IMR-90 (cell line): ENCODE measurements around the gene EFNB2.

Experiments used
- BHLHE40 ChIP-seq: fragments of 150-350 bp; IDR thresholded peaks from 2 replicates; pipeline ENCODE4 v1.6.1; 2016; ENCODE audit warnings: mild to moderate bottlenecking, low read depth, low read length
- CEBPB ChIP-seq: IDR thresholded peaks from 2 replicates; pipeline ENCODE4 v1.6.1; 2012; ENCODE audit warnings: low read depth, low read length, improper control_type of control experiment
- CHD1 ChIP-seq: IDR thresholded peaks from 2 replicates; pipeline ENCODE4 v1.6.1; 2012; ENCODE audit warnings: low read depth, low read length, improper control_type of control experiment
- CTCF ChIP-seq: conservative IDR thresholded peaks from 2 replicates; pipeline ENCODE4 v1.5.1; 2012; ENCODE audit warnings: mild to moderate bottlenecking, low read depth, low read length, improper control_type of control experiment
- ELK1 ChIP-seq: fragments of 150-350 bp; IDR thresholded peaks from 2 replicates; pipeline ENCODE4 v1.6.1; 2016; ENCODE audit warnings: low read depth, mild to moderate bottlenecking, low read length, moderate library complexity, borderline replicate concordance
- FOS ChIP-seq: fragments of 150-350 bp; IDR thresholded peaks from 2 replicates; pipeline ENCODE4 v1.6.1; 2016; ENCODE audit warnings: low read depth, low read length
- MAFK ChIP-seq: IDR thresholded peaks from 2 replicates; pipeline ENCODE4 v1.6.1; 2012; ENCODE audit warnings: low read depth, low read length, improper control_type of control experiment
- NFE2L2 ChIP-seq: fragments of 150-350 bp; IDR thresholded peaks from 2 replicates; pipeline ENCODE4 v1.6.1; 2016; ENCODE audit warnings: low read depth, mild to moderate bottlenecking, low read length
- POLR2A ChIP-seq: IDR thresholded peaks from 2 replicates; pipeline ENCODE4 v1.6.1; 2012; ENCODE audit warnings: mild to moderate bottlenecking, low read depth, low read length
- RAD21 ChIP-seq: IDR thresholded peaks from 2 replicates; pipeline ENCODE4 v1.6.1; 2012; ENCODE audit warnings: low read length, improper control_type of control experiment
- RCOR1 ChIP-seq: IDR thresholded peaks from 2 replicates; pipeline ENCODE4 v1.6.1; 2012; ENCODE audit warnings: mild to moderate bottlenecking, low read length, improper control_type of control experiment; ENCODE audit not compliant: insufficient replicate concordance
- RFX5 ChIP-seq: IDR thresholded peaks from 2 replicates; pipeline ENCODE4 v1.8.0; 2012; ENCODE audit warnings: low read depth, mild to moderate bottlenecking, low read length, moderate library complexity
- SMC3 ChIP-seq: fragments of 150-350 bp; IDR thresholded peaks from 2 replicates; pipeline ENCODE4 v1.6.1; 2016; ENCODE audit warnings: low read depth, mild to moderate bottlenecking, antibody characterized with exemption, low read length, moderate library complexity
- USF2 ChIP-seq: fragments of 150-350 bp; IDR thresholded peaks from 2 replicates; pipeline ENCODE4 v1.6.1; 2017; ENCODE audit warnings: mild to moderate bottlenecking, antibody characterized with exemption, low read length, low read depth

GRCh38 chr13:106449096-106449495 is 86.4 kb downstream of the EFNB2 start:
- TF ChIP-seq CTCF (no peak), POLR2A (no peak), FOS (no peak), RCOR1 (no peak), MAFK (no peak), CEBPB (no peak), CHD1 (no peak), BHLHE40 (no peak), RAD21 (no peak), USF2 (no peak), ELK1 (no peak), RFX5 (no peak), NFE2L2 (no peak), SMC3 (no peak)
